ENCODE measurements around the gene ARID5A. TPM values are rescaled to one million over a fixed set of nuclear protein-coding genes. Genes with fewer than 3 reads are reported as not detected.

ARID5A gene
- total and polyA plus RNA-seq, 9 of the 15 experiments (the other 6 are each of a cell fraction or from before 2014, with no cell fraction given) = 0.14 to 12.5 (median 3.0) TPM

GRCh38 chr2:96546797-96547196 is 10.2 kb downstream of the ARID5A start (continued):
- TF ChIP-seq KLF13 (tag; IDR thresholded peaks at IDR 0.05; ENCODE audit: borderline replicate concordance, low read depth) (no peak), ZNF830 (CRISPR knock-in tag; IDR thresholded peaks at IDR 0.05) (no peak), ZNF175 (CRISPR knock-in tag; IDR thresholded peaks at IDR 0.05; ENCODE audit: low read depth) (no peak), DMBX1 (CRISPR knock-in tag; IDR thresholded peaks at IDR 0.05; ENCODE audit: borderline replicate concordance) (no peak), HSF4 (CRISPR knock-in tag; IDR thresholded peaks at IDR 0.05; ENCODE audit: borderline replicate concordance) (no peak), POLR2AphosphoS5 (IDR thresholded peaks at IDR 0.05; ENCODE audit: control insufficient read depth, insufficient read depth, low read depth, low read length) (no peak), KDM2B (CRISPR knock-in tag; IDR thresholded peaks at IDR 0.05) (no peak), MTA3 (IDR thresholded peaks at IDR 0.05; ENCODE audit: borderline replicate concordance) (no peak), GTF2F1 (IDR thresholded peaks at IDR 0.05; ENCODE audit: low read depth, low read length) (no peak), ELF2 (CRISPR knock-in tag; IDR thresholded peaks at IDR 0.05) (no peak), NRF1 (conservative IDR thresholded peaks at IDR 0.05 in 1 of 2, IDR thresholded peaks at IDR 0.05 in 1 of 2) (no peak), MBD2 (IDR thresholded peaks at IDR 0.05; ENCODE audit: borderline replicate concordance, low read depth) (no peak)
- TF ChIP-seq, protein P1, sequence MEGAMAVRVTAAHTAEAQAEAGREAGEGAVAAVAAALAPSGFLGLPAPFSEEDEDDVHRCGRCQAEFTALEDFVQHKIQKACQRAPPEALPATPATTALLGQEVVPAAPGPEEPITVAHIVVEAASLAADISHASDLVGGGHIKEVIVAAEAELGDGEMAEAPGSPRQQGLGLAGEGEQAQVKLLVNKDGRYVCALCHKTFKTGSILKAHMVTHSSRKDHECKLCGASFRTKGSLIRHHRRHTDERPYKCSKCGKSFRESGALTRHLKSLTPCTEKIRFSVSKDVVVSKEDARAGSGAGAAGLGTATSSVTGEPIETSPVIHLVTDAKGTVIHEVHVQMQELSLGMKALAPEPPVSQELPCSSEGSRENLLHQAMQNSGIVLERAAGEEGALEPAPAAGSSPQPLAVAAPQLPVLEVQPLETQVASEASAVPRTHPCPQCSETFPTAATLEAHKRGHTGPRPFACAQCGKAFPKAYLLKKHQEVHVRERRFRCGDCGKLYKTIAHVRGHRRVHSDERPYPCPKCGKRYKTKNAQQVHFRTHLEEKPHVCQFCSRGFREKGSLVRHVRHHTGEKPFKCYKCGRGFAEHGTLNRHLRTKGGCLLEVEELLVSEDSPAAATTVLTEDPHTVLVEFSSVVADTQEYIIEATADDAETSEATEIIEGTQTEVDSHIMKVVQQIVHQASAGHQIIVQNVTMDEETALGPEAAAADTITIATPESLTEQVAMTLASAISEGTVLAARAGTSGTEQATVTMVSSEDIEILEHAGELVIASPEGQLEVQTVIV (CRISPR knock-in tag; IDR thresholded peaks at IDR 0.05; ENCODE audit: borderline replicate concordance) = no peak
- TF ChIP-seq, protein P2, sequence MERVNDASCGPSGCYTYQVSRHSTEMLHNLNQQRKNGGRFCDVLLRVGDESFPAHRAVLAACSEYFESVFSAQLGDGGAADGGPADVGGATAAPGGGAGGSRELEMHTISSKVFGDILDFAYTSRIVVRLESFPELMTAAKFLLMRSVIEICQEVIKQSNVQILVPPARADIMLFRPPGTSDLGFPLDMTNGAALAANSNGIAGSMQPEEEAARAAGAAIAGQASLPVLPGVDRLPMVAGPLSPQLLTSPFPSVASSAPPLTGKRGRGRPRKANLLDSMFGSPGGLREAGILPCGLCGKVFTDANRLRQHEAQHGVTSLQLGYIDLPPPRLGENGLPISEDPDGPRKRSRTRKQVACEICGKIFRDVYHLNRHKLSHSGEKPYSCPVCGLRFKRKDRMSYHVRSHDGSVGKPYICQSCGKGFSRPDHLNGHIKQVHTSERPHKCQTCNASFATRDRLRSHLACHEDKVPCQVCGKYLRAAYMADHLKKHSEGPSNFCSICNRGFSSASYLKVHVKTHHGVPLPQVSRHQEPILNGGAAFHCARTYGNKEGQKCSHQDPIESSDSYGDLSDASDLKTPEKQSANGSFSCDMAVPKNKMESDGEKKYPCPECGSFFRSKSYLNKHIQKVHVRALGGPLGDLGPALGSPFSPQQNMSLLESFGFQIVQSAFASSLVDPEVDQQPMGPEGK (CRISPR knock-in tag; IDR thresholded peaks at IDR 0.05; ENCODE audit: borderline replicate concordance) = no peak
- TF ChIP-seq, protein P3, sequence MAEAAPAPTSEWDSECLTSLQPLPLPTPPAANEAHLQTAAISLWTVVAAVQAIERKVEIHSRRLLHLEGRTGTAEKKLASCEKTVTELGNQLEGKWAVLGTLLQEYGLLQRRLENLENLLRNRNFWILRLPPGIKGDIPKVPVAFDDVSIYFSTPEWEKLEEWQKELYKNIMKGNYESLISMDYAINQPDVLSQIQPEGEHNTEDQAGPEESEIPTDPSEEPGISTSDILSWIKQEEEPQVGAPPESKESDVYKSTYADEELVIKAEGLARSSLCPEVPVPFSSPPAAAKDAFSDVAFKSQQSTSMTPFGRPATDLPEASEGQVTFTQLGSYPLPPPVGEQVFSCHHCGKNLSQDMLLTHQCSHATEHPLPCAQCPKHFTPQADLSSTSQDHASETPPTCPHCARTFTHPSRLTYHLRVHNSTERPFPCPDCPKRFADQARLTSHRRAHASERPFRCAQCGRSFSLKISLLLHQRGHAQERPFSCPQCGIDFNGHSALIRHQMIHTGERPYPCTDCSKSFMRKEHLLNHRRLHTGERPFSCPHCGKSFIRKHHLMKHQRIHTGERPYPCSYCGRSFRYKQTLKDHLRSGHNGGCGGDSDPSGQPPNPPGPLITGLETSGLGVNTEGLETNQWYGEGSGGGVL (CRISPR knock-in tag; IDR thresholded peaks at IDR 0.05) = no peak
